Fibroblast of the conjunctiva (primary cell): ENCODE measurements around the gene SUSD3.
"Not testable (repeated sequence)": the region's sequence is repeated elsewhere in the genome, so short reads cannot be mapped to it uniquely, and the experiment has no call there.

Source experiments
- DNase-seq: peaks from one replicate; pipeline ENCODE4 v3.0.0-alpha.2; 2010; ENCODE audit warnings: low read depth

The SUSD3 gene

DNA sequence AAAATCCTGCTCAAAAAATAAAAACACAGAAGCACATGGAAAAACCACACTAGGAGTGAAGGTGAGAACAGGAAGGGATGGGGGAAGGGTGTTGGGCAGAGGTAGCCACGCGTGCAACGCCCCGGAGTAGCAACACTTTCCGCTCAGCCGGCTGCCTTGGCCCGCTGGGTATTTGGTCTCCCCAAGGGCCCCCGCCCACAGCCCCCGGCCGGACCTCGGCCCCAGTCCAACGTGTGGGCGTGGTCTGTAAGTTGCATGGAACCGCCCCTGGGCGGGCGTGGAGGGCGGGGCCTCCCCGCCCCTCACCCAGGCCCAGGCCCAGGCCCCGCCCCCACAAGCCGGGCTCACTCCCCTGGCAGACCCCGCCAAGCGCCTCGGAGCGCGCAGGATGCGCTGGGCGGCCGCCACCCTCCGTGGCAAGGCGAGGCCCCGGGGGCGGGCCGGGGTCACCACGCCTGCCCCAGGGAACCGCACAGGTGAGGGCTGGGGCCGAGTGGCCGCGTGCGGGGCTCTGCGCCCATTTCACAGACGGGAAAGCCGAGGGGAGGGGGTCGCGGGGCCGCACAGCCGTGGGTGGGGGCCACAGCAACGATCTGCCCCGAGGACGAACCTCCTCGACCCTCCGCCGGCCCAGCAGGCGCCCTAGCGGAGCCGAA, at the start of gene SUSD3:
SUSD3 (plus strand) TSS at position 347 of the 656 bp plus-strand sequence; CDS start at position 389, 42 bp downstream.
- peak; percentile 29 for DNase-seq

- DNase-seq: no peak
Observed at GRCh38 chr9:93009337-93010015, 49.0 kb upstream of the SUSD3 start.

- DNase-seq: no peak
Observed at GRCh38 chr9:93010056-93010455, 48.4 kb upstream of the SUSD3 start.

GRCh38 chr9:93010704-93011103, 47.8 kb upstream of the SUSD3 start:
- no peak for DNase-seq

GRCh38 chr9:93011114-93011513, 47.4 kb upstream of the SUSD3 start:
- no peak for DNase-seq

DNA sequence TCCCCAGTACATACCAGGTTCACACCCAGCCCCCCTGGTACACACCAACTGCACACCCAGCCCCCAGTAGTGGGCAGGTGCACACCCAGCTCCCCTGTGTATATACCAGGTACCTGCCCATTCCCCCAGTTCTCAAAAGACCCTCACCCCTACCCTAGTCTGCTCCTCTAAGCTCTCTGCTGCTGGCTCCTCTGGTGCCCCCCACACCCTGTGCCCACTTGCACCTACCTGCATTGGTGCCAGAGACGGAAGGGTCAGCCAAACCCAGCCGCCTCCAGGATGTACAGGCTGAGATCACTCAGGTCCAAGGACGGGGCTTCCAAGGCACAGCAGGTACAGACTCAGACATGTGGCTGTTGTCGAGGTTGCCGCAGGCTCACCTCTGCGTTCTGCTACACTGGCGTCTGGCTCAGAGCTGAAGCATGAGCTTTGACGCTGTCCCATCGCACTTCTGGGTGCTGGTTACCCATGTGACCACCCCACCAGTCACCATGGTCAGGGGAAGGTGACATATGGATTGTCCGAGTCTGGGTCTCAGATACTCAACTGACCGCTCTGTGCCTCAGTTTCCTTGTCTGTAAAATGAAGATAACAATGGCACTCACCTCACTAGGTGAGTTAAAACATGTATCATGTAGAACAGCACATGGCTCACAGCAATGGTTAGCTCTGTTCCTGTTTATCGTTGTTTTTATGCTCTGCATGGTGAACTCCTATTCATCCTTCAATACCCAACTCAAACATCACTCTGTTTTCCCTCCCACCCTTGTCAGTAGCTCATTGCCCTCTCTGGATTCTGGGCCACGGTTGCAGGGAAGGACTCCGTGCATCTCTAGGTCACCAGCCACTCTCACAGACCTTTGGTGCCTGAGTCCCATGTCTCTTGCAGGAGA, 45.3 kb upstream of the SUSD3 start:
- no peak for DNase-seq

- DNase-seq: no peak
Observed at GRCh38 chr9:93013856-93014582, 44.5 kb upstream of the SUSD3 start.

GRCh38 chr9:93015190-93015589, 43.3 kb upstream of the SUSD3 start:
- DNase-seq: not testable (repeated sequence)

DNA sequence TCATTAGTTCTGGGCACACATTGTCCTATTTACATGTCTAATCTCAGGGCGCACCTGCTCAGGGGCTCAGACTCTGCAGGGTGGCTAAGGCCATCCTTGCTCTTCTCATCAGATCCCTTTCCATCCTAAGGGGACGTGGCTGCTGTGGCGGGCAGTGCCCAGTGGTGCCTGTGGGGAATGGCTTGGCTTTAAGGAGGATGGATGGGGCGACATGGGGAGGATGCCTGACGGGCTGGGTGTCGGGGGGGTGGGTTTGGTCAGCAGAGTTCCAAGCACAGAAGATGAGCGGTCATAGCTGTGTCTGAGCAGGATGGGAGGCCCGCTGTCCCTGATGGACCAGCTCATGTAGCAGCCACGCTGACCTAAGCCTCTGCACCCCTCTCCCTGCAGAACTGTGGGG, 40.9 kb upstream of the SUSD3 start:
- no peak for DNase-seq

GRCh38 chr9:93020151-93020550, 38.4 kb upstream of the SUSD3 start:
- no peak for DNase-seq

DNA sequence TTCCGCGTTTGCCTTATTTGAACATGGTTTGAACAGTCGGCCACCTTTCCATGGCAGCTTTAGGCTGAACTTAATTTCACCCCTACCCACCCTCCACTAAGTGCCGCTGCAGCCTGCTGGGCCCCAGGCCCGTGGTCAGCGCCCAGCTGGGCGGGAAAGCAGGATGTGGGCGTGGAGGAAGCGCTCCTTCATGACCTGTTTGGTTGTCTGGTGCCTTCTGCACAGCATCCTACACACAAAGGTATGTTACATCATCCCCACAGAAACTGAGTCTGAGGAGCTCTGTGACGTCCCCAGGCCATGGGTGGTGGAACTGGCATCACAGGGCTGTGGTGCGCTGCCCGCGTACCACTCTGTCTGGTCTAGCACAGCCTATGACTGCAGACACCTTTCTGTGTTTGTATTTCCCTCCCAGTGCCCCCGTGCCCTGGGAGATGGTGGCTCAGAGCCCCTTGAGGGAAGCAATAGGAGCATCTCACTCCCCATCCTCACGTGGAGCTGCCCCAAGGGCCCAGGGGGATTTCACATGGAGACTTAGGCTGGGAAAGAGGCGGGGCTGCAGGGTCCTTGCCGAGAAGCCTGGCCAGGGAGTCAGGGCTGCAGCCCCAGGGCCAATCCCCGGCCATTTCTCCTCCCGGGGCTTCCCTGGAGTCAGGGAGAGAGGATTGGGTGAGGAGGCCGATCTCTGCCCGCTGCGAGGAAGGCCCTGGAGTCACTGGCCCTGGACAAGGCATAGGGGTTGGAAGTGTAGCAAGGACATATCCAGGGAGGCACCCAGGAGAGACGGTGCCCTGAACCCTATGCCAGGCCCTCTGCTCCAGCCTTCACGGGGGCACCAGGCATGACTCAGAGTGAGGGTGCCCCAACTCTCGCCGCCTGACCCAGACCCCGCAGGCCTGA, 37.5 kb upstream of the SUSD3 start:
- DNase-seq: no peak

GRCh38 chr9:93022066-93022465, 36.4 kb upstream of the SUSD3 start:
- DNase-seq: no peak

DNA sequence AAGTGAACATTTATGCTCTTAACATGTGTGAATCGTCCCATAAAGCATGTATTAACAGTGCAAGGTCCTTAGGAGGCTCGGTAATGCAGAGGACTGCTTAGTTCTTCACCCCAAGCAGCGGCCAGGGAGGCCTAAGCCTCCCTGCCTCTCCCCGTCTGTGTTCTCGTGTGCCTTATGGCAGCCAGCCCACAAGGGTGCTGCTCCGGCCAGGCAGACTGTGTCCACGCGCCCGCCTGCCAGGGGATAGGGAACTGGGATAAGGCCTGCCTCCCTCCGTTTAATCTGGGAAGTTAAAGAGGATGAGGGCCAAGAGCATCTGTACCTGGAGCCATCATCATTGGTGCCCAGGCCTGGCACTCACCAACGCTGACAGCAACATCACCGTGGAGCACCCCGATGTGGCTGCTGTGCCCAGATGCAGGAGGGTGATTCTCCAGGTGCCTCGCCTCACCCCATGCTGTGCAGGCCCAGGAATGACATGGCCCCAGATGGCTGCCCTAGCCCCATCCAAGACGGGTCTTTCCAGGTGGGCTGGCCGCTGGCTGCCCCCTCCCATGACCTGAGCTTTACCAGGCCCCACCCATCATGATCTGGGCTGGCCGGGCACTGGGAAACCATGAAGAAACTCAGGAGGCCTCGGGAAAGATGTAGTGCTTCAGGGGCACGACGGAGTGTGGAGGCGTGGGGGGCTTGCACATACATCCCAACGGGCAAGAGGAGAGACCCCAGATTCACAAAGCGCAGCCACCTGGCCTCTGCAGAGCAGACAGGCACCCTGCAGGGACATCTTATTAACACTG, 35.6 kb upstream of the SUSD3 start:
- DNase-seq: no peak

GRCh38 chr9:93023521-93023815, 35.0 kb upstream of the SUSD3 start:
- DNase-seq: no peak

DNA sequence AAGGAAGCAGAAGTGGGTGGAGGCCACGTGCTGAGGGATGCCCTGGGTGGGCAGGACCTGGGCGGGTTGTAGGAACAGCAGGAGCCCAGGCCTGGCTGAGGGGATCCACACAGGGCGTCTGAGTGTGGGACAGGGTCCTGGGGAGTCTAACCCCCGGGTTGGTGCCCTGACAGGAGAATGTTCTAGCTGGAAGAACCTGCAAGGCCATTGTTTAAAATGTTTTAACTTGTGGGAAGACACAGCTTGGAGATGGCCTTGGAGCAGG, 33.9 kb upstream of the SUSD3 start:
- no peak for DNase-seq

GRCh38 chr9:93024986-93025630, 33.4 kb upstream of the SUSD3 start:
- no peak for DNase-seq

- DNase-seq: no peak
Observed at GRCh38 chr9:93025736-93026135, 32.8 kb upstream of the SUSD3 start.

DNA sequence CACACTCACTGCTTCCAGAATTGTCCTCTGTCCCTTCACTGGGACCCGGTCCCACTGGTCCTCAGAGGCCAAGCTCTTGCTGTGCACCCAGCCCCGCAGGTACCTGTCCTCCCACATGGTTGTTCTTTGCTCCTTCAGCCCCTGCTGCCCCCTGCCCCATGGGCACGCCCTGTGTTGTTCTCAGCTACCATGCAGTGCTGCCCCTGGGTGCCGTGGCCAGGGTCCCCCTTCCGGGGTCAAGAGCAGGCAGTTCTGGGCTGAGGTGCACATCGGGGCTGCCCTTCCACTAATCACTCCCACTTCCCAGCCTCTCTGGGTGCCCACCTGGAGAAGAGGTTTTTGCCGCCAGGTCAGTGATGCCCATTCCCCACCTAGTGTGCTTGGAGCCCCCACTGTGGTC, 31.9 kb upstream of the SUSD3 start:
- DNase-seq: no peak

DNA sequence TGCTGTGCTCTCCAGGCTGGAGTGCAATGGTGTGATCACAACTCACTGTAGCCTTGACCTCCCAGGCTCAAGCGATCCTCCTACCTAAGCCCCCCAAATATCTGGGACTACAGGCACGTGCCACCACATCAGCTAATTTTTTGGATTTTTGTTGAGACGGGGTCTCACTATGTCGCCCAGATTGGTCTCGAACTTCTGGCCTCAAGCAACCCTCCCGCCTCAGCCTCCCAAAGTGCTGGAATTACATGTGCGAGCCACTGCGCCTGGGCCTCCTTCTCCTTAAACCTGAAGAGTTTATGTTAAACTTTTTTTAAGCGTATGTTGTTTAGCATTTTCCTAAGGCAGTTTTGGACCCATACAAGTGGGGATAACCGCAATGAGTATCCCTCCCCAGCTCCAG, 30.8 kb upstream of the SUSD3 start:
- no peak for DNase-seq

GRCh38 chr9:93028448-93029006, 30.0 kb upstream of the SUSD3 start:
- no peak for DNase-seq
